Activated naive CD8-positive, alpha-beta T cell treated with anti-CD3 and anti-CD28 coated beads, Interleukin-2, amount 10 ng/mL, durations not matched to agents 7 days and 5 days (primary cell): Measurements from ENCODE around the gene CSF1. TPM values are rescaled to one million over a fixed set of nuclear protein-coding genes. Genes with fewer than 3 reads are reported as not detected.
"Not testable (repeated sequence)": the region's sequence is repeated elsewhere in the genome, so short reads cannot be mapped to it uniquely, and the experiment has no call there.

Experiments used
- ATAC-seq: fragments of 150-1000 bp; cut with Tn5 transposase; one replicate; pipeline ENCODE4 v1.10.0; 2021; ENCODE audit warnings: low read depth, moderate library complexity
- POLR2A ChIA-PET: fragments of 350-600 bp; sonication (Branson Sonifier 250); formaldehyde crosslinking; loops from one replicate; lab custom pipeline; 2021; ENCODE audit warnings: antibody characterized with exemption; lab: Charles Lee
- DNase-seq: peaks from one replicate; pipeline ENCODE4 v3.0.0; 2021
- H3K27ac Mint-ChIP-seq: one replicate; pipeline ENCODE4 v1.8.0; 2022; ENCODE audit warnings: mild to moderate bottlenecking, mixed read lengths
- H3K27me3 Mint-ChIP-seq: one replicate; pipeline ENCODE4 v1.8.0; 2022; ENCODE audit warnings: mild to moderate bottlenecking, moderate library complexity, mixed read lengths
- H3K36me3 Mint-ChIP-seq: one replicate; pipeline ENCODE4 v1.8.0; 2021; ENCODE audit warnings: mild to moderate bottlenecking, mixed read lengths
- H3K4me1 Mint-ChIP-seq: one replicate; pipeline ENCODE4 v1.8.0; 2021; ENCODE audit warnings: mixed read lengths
- H3K4me3 Mint-ChIP-seq: one replicate; pipeline ENCODE4 v1.8.0; 2022; ENCODE audit warnings: mild to moderate bottlenecking, moderate library complexity, mixed read lengths
- H3K9me3 Mint-ChIP-seq: one replicate; pipeline ENCODE4 v1.8.0; 2021; ENCODE audit warnings: mixed read lengths
- total RNA-seq, 2 experiments: library from RNA; stranded (reverse); gene quantifications; one replicate each; pipeline ENCODE4 v1.2.3, GENCODE V29; 2021

The CSF1 gene
- total RNA-seq, 2 experiments from 2014 or later = 42.7 to 45.1 TPM

DNA sequence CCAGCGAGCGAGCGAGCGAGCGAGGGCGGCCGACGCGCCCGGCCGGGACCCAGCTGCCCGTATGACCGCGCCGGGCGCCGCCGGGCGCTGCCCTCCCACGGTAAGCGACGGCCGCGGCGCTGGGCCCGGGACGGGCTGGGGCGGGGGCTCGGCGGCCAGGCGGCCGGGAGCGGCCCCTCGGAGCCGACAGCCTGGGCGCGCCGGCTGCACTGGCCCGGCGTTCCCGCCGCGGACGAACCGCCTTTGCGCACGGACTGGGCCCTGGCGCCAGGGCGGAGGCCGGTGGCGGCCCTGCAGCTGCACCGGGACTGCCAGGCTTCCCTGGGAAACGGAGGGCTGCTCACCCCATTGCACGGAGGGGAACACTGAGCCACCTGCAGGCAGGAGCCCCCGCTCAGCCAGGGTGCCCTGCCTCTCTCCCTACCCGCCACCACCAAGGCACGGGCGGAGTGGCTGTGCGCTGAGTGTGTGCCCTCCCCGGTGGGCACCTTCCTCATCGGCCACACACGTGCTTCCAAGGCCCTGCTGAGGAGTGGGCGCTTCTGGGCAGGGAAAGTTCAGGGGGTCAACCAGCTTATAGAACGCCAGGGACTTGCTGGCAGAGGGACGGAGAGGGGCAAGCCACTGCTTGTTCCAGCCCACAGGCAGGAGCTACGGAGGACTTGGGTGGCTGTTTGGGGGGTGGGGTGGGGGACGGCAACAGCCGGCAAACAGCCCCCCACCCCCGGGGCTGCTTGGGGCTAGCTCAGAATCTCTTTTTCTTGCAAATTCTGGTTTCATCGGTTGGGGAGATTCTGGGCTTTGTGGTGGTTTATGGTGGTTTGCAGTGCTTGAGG lies 532 bp downstream of the CSF1 start:
- DNase-seq (peak; percentile 65), ATAC-seq (no peak)
- H3K27me3 Mint-ChIP-seq = no peaks in the 10 kb centered on the region
- peak overlapping the region; percentile 97 for H3K27ac Mint-ChIP-seq
- H3K4me1 Mint-ChIP-seq = peaks cover 73% of the 10 kb centered on the region
- POLR2A ChIA-PET = interaction anchor here (0.6 to 3.3 kb wide), 11 partner anchors 12 to 414 kb away, joined by 3 to 17 read pairs (median 3); no protein-coding TSS in a partner anchor
- peaks cover 23% of the 10 kb centered on the region for H3K36me3 Mint-ChIP-seq
- H3K4me3 Mint-ChIP-seq = peak overlapping the region; percentile 96
- H3K9me3 Mint-ChIP-seq = no peaks in the 10 kb centered on the region

DNA sequence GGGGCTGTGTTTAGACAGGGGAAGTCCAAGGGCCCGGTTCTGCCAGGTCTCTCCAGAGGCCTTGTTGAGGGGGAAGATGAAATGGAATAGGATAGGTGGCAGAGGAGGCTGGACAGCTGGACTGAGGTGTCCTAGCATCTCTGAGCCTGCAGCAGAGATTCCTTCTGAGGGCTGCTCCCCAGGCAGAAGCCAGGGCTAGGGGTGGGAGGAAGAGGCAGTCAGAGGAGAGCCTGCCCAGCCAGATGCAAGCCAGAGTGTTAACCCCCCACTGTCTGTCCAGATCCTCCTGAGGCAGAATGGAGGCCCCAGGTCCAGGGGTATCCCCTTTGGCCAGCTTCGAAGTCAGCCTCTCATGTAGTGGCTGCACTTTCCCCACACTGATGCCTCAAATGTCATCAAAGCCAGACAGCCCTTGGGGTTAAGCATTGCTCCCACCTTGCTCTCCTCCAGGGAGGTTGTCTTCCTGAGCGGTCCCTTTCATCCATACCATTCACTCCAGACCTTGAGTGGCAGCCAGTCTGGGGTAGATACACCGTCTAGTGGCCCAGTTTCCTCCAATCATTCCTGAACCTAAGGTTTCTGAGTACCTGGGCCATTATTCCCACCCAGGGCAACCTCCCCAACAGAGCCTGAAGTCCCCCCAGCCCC lies 1.7 kb downstream of the CSF1 start:
- Mint-ChIP-seq H3K27ac (peak overlapping the region; percentile 84), H3K9me3 (no peaks in the 10 kb centered on the region), H3K27me3 (no peaks in the 10 kb centered on the region), H3K4me1 (peaks cover 68% of the 10 kb centered on the region), H3K36me3 (peaks cover 30% of the 10 kb centered on the region), H3K4me3 (peak overlapping the region; percentile 88)
- DNase-seq (no peak), ATAC-seq (no peak)
- POLR2A ChIA-PET = interaction anchor here (0.9 to 3.3 kb wide), 7 partner anchors 8 to 135 kb away, joined by 3 to 17 read pairs (median 4); no protein-coding TSS in a partner anchor

DNA sequence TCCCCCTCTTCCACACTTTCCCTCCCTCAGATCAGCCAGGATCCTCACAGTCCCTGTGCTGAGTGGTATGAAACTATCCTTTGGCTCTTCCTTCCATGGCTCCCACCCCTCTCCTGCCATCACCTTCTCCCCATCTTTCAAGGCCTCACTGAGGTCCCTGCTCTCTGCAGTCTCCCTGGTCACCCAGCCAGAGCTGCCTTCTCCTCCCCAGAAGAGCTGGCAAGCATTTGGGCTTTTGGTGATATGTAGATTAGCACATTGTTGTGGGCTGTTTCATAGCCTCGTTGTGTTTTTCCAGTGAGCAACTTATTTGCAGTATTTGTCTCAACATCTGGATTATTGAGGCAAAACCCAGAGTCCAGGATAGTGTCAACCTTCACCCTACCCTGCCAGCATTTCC lies 2.2 kb downstream of the CSF1 start:
- H3K36me3 Mint-ChIP-seq = peaks cover 33% of the 10 kb centered on the region
- H3K4me3 Mint-ChIP-seq = peak overlapping the region; percentile 88
- POLR2A ChIA-PET = interaction anchor here (1.3 to 3.3 kb wide), 3 partner anchors 9 to 122 kb away, joined by 3 to 13 read pairs (median 10); no protein-coding TSS in a partner anchor
- H3K27ac Mint-ChIP-seq = peak overlapping the region; percentile 81
- no peaks in the 10 kb centered on the region for H3K27me3 Mint-ChIP-seq
- H3K9me3 Mint-ChIP-seq = no peaks in the 10 kb centered on the region
- ATAC-seq (no peak), DNase-seq (no peak)
- peaks cover 63% of the 10 kb centered on the region for H3K4me1 Mint-ChIP-seq

DNA sequence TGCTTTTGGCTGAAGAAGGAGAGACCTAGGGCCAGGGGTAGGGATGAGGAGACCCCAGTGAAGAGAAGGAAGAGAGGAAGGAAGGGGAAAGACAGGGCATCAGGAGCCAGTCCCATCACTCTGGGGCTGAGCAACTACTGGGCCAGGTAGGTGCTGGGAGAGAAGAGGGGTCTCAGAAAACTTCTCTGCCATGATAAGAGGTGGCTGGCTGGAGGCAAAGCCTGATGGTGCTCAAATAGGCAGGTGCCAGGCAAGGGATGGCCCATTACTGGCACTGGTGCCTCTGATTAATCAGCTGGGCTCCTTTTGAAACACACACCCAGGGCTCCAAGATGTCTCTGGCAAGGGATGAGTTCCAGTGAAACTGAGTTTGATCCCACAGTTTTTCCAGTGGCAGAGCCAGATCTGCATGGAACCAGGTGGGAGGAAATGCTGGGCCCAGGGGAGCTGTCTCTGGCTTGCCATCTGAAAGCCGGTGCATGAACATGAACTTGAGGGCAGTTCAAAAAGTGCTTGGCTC lies 2.8 kb downstream of the CSF1 start:
- POLR2A ChIA-PET = interaction anchor here (1.1 to 1.9 kb wide), 3 partner anchors 9 to 123 kb away, joined by 3 to 10 read pairs (median 3); no protein-coding TSS in a partner anchor
- H3K27me3 Mint-ChIP-seq = no peaks in the 10 kb centered on the region
- peaks cover 61% of the 10 kb centered on the region for H3K4me1 Mint-ChIP-seq
- DNase-seq (no peak), ATAC-seq (no peak)
- H3K36me3 Mint-ChIP-seq = peaks cover 38% of the 10 kb centered on the region
- no peaks in the 10 kb centered on the region for H3K9me3 Mint-ChIP-seq
- peak overlapping the region; percentile 81 for H3K27ac Mint-ChIP-seq
- peak overlapping the region; percentile 88 for H3K4me3 Mint-ChIP-seq

DNA sequence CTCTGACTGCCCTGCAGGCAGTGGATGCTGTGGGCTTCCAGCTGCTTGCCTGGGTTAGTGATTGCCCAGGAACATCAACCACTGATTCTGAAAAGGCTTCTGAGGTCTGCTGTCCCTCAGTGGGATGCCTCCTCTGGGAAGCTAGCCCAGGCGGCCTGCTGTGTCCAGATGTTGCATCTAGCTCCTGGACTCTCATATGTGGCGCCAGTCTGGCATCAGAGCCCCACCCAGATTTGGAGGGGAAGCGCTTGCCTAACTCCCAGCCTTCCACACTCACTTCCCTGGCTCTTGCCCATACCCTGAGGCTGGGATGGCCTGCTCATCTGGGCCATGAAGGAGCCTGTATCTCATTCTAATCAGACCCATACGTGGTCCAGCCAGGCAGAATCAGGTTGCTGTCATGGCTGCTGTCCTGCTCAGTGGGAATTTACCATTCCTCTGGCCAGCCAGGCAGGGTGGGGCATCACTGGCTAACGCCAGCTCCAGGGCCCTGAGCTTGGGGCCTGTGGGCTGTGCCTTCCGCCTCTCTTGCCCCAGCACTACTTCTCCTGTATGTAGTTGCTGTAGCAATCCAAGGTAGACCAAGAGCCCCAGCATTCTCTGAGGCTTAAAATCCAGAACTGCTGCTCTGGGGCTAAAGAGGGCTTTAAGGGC lies 4.1 kb downstream of the CSF1 start:
- DNase-seq = no peak
- Mint-ChIP-seq H3K4me1 (peaks cover 51% of the 10 kb centered on the region), H3K36me3 (peaks cover 45% of the 10 kb centered on the region), H3K27ac (peak overlapping the region; percentile 7), H3K9me3 (no peaks in the 10 kb centered on the region), H3K4me3 (no peak overlapping the region), H3K27me3 (no peaks in the 10 kb centered on the region)
- no peak for ATAC-seq
- POLR2A ChIA-PET = interaction anchor here (0.8 to 1.7 kb wide), 3 partner anchors 13 to 123 kb away, joined by 3 read pairs; no protein-coding TSS in a partner anchor

DNA sequence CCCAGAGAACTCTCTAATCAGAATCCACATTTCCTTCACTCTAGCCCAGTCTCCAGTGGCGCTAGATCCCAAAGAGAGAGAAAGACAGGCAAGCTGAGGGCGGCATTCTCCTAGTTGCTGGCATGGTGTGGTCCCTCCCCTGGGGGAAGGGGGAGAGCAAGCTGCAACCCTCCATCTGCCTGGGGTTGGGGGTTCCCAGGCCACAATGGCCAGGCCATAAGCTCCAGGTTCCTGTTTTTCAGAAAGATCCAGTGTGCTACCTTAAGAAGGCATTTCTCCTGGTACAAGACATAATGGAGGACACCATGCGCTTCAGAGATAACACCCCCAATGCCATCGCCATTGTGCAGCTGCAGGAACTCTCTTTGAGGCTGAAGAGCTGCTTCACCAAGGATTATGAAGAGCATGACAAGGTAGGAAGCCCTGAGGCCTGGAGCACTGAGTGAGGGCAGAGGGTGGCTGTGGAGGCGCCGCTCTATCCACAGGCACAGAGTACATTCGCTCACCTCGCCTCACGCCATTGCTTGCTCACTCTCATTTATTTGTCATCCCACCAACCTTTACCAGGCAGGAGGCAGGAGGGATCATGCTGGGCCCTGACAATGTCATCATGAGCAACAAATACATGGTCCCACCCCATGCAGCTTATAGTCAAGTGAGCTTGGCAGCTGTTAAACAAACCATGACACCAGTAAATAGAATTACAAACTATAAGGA lies 6.6 kb downstream of the CSF1 start:
- H3K27ac Mint-ChIP-seq = no peak overlapping the region
- H3K36me3 Mint-ChIP-seq = peaks cover 55% of the 10 kb centered on the region
- H3K4me1 Mint-ChIP-seq = peaks cover 42% of the 10 kb centered on the region
- DNase-seq (no peak), ATAC-seq (no peak)
- no peak overlapping the region for H3K4me3 Mint-ChIP-seq
- no peaks in the 10 kb centered on the region for H3K9me3 Mint-ChIP-seq
- POLR2A ChIA-PET = no interaction called here
- no peaks in the 10 kb centered on the region for H3K27me3 Mint-ChIP-seq

DNA sequence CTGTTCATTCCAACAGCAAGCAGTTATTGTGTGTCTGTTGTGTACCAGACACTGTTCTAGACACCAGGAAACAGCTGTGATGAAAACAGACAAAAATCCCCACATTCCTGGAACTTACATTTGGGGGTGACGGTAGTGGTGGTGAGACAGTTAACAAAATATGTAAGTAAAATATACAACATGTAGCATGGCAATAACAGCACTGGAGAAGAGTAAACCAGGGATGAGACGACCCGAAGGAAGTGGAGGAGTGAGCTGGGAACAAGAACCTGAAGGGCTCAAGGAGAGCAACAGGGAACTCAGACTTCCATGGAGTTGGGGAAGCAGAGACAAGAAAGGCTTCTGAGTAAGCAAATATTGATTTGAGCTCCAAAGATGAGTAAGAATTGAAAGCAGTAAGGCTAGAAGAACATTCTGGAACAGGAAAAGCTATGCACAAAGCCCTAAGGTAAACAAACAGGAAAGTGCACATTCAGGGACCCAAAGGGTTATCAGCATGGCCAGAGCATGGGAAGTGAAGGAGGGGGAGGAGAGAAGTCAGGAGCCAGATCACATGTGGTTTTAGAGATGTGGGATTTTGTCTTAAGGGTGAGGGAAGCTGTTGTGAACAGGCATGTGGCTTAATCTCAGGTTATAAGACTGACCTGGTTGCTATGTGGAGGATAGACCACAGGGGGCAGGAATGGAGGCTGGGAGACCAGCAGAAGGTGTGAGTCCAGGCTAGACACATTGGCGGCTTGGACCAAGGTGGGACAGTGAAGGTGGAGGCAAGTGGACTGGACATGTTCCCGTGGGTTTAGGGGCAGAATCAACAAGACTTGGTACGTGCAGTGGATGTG lies 7.3 kb downstream of the CSF1 start:
- DNase-seq = no peak
- POLR2A ChIA-PET = no interaction called here
- Mint-ChIP-seq H3K4me3 (no peak overlapping the region), H3K36me3 (peaks cover 56% of the 10 kb centered on the region), H3K27me3 (no peaks in the 10 kb centered on the region), H3K27ac (peak overlapping the region; percentile 45), H3K9me3 (no peaks in the 10 kb centered on the region), H3K4me1 (peaks cover 40% of the 10 kb centered on the region)
- no peak for ATAC-seq

DNA sequence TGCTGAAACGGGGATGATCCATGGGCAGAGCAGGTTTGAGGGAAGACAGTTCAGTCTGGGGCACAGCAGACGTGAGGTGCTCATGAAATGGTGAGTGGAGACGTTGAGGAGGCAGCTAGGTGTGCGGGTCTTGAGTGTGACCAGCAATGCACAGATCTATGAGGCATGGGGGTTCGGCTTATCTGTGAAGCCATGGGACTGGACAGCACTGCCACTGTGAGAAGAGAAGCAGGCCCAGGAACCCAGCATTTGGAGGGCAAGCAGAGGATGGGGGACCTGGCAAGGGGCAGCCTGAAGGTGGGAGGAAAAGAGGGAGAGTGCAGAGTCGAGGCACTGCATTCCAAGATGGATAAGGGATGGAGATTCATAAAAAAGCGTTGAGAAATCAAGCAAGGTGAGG lies 8.0 kb downstream of the CSF1 start:
- Mint-ChIP-seq H3K27me3 (no peaks in the 10 kb centered on the region), H3K36me3 (peaks cover 58% of the 10 kb centered on the region), H3K9me3 (no peaks in the 10 kb centered on the region), H3K4me3 (no peak overlapping the region), H3K27ac (no peak overlapping the region), H3K4me1 (peaks cover 33% of the 10 kb centered on the region)
- DNase-seq (no peak), ATAC-seq (no peak)
- POLR2A ChIA-PET = no interaction called here

DNA sequence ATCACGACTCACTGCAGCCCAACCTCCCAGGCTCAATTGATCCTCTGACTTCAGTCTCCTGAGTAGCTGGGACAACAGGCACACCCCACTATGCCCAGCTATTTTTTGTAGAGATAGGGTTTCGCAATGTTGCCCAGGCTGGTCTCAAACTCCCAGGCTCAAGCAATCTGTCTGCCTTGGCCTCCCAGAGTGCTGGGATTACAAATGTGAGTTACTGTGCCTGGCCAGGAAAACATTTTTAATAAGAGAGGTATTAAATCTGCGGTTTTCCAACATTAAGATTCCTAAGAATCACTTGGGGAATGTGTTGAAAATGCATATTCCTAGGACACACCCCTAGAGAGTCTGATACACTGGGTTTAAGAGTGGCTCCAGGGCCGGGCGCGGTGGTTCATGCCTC lies 8.7 kb downstream of the CSF1 start:
- Mint-ChIP-seq H3K4me3 (no peak overlapping the region), H3K36me3 (peaks cover 57% of the 10 kb centered on the region), H3K27ac (no peak overlapping the region), H3K27me3 (no peaks in the 10 kb centered on the region), H3K9me3 (no peaks in the 10 kb centered on the region), H3K4me1 (peaks cover 29% of the 10 kb centered on the region)
- DNase-seq (no peak), ATAC-seq (no peak)
- POLR2A ChIA-PET = interaction anchor here (0.6 to 0.7 kb wide), 2 partner anchors 80 to 137 kb away, joined by 3 read pairs; no protein-coding TSS in a partner anchor

DNA sequence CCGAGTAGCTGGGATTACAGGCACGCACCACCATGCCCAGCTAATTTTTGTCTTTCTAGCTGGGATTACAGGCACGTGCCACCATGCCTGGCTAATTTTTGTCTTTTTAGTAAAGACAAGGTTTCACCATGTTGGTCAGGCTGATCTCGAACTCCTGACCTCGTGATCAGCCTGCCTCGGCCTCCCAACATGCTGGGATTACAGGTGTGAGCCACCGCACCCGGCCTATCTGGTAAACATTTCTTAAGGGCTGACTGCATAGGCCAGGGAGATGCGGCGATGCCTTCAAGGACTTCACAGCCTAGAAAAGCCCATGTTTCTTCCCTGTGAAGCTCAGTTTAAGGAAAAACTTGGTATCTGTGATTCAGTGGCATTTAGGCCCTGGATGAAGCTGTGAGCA lies 9.7 kb downstream of the CSF1 start:
- ATAC-seq, H3K27ac Mint-ChIP-seq: not testable (repeated sequence)

DNA sequence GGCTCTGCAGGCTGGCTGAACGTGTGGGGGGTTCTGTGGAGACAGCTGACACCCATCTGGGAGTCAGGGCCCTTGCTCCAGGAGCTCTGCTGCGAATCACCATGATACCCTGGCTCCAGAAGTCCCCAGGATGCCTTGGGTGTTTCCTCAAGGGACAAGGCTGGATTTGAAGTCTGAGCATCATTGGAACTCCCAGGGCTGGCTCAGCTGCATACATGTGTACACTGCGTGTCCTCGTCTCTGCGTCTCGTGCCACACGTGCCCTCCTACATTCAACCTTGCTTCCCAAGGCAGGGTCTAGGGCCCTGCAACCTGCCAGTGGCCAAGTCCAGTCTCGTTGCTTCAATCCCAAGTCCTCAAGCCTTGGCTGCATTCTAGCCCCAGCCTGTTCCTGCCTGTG lies 11.7 kb downstream of the CSF1 start:
- peaks cover 2% of the 10 kb centered on the region for H3K9me3 Mint-ChIP-seq
- DNase-seq (no peak), ATAC-seq (no peak)
- H3K27me3 Mint-ChIP-seq = no peaks in the 10 kb centered on the region
- peak overlapping the region; percentile 78 for H3K27ac Mint-ChIP-seq
- POLR2A ChIA-PET = interaction anchor here (0.7 to 2.1 kb wide), 2 partner anchors 11 to 132 kb away, joined by 3 to 7 read pairs; no protein-coding TSS in a partner anchor
- no peak overlapping the region for H3K4me3 Mint-ChIP-seq
- peaks cover 15% of the 10 kb centered on the region for H3K4me1 Mint-ChIP-seq
- peaks cover 69% of the 10 kb centered on the region for H3K36me3 Mint-ChIP-seq

More for the DNA sequence above, 9.7 kb downstream of the CSF1 start:
- not testable (repeated sequence) for DNase-seq, H3K4me3 Mint-ChIP-seq, H3K9me3 Mint-ChIP-seq, H3K27me3 Mint-ChIP-seq
- H3K36me3 Mint-ChIP-seq = peaks cover 64% of the 10 kb centered on the region
- peaks cover 24% of the 10 kb centered on the region for H3K4me1 Mint-ChIP-seq
- POLR2A ChIA-PET = interaction anchor here (1.1 kb wide), 1 partner anchor 130 kb away, joined by 4 read pairs; no protein-coding TSS in a partner anchor
